ENCODE measurements around the gene TMEM98. TPM values are rescaled to one million over a fixed set of nuclear protein-coding genes. Genes with fewer than 3 reads are reported as not detected.

Gene TMEM98
- total and polyA plus RNA-seq, 2 of the 8 experiments (the other 6 are each of a cell fraction or from before 2014, with no cell fraction given) = 86.1 to 232 TPM

DNA sequence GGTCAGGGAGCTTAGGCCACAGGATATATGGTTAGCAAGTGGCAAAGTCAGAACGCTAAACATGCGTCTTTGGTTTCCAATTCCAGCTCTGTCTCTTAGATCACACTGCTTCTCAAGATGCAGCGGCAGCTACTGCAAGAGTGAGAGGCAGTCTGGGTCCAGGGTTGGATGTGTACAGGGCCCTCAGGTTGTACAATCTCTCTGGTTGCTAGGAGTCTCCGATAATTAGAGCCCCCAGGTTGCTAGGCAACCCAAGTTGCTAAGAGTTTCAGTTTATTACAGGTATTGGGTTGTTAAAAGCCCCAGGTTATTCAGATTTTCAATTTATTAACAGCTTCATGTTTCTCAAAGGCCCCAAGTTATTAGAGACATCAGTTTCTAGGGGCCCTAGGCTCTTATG lies 48.2 kb downstream of the TMEM98 start:
- no peak overlapping the region for H3K14ac ChIP-seq (ENCODE audit: insufficient read length)
- H3K79me2 ChIP-seq (ENCODE audit: control insufficient read depth in 1 of 2, insufficient read depth in 2 of 2, low read length in 2 of 2) = no peaks in the 10 kb centered on the region
- FAIRE-seq = no peak
- H3K18ac ChIP-seq (ENCODE audit: extremely low read depth, low read length) = no peak overlapping the region
- 69% methylated on average over 4 of the region's 4 CpGs; no CpG with 5 or more reads in 1 of the 2 experiments for WGBS, 2 experiments (ENCODE audit: extremely low coverage in 1 of 2, insufficient coverage in 1 of 2, insufficient read length in 1 of 2, insufficient replicate concordance in 2 of 2, low coverage in 1 of 2, low lambda C conversion rate in 2 of 2, missing lambda C conversion rate in 1 of 2)
- H3K23me2 ChIP-seq (ENCODE audit: low read depth, low read length) = no peaks in the 10 kb centered on the region
- H4K91ac ChIP-seq (replicated peaks; ENCODE audit: insufficient read length, low read length) = no peak overlapping the region
- H3K4me1 ChIP-seq (replicated peaks in 1 of 4; ENCODE audit: control insufficient read depth in 3 of 4, insufficient read depth in 4 of 4, low read length in 3 of 4) = no peaks in the 10 kb centered on the region
- peaks cover 2 to 6% of the 10 kb centered on the region in 2 experiments; a peak in 3 of 4 replicates for H3K9me3 ChIP-seq (ENCODE audit: insufficient read depth in 2 of 2, low read depth in 1 of 2, low read length in 1 of 2)
- no peak overlapping the region for H2BK120ac ChIP-seq (replicated peaks; ENCODE audit: low read depth, low read length)
- no peak overlapping the region for H2BK5ac ChIP-seq (ENCODE audit: low read depth, low read length)
- H2BK20ac ChIP-seq (ENCODE audit: low read length) = no peak overlapping the region
- H3K9ac ChIP-seq (replicated peaks in 1 of 4; ENCODE audit: extremely low read depth in 1 of 4, low read depth in 3 of 4, low read length in 3 of 4) = no peak overlapping the region
- H2BK15ac ChIP-seq (ENCODE audit: low read length) = no peak overlapping the region
- no peak overlapping the region for H3K4me2 ChIP-seq (ENCODE audit: insufficient read depth in 1 of 2, low read depth in 2 of 2, low read length in 2 of 2)
- no peak overlapping the region for H3K4ac ChIP-seq (replicated peaks; ENCODE audit: insufficient read length, low read depth, low read length)
- no peak overlapping the region for H2BK12ac ChIP-seq (ENCODE audit: low read depth, low read length)
- no peak for DNase-seq (ENCODE audit: low read depth in 1 of 2, low spot score in 2 of 2)
- ChIA-PET POLR2A (ENCODE audit: partially characterized antibody) (interaction anchor here (0.7 kb wide), 1 partner anchor 1475 kb away, joined by 3 read pairs; no protein-coding TSS in a partner anchor), CTCF (ENCODE audit: partially characterized antibody) (interaction anchor here (0.7 to 1.4 kb wide), 4 partner anchors 9 to 63 kb away, joined by 4 to 5 read pairs (median 4); no protein-coding TSS in a partner anchor)
- no peak overlapping the region for H2AFZ ChIP-seq (ENCODE audit: low read length)
- no peak overlapping the region for H3K56ac ChIP-seq (replicated peaks; ENCODE audit: insufficient read length, low read depth, low read length)
- H3K36me3 ChIP-seq (ENCODE audit: control insufficient read depth in 2 of 4, insufficient read depth in 4 of 4, low read length in 3 of 4) = no peaks in the 10 kb centered on the region
- no peak overlapping the region for H3K23ac ChIP-seq (ENCODE audit: insufficient read length)
- H4K20me1 ChIP-seq (replicated peaks in 1 of 2; ENCODE audit: control insufficient read depth in 1 of 2, insufficient read depth in 2 of 2, low read length in 2 of 2) = no peaks in the 10 kb centered on the region
- H3K27ac ChIP-seq (ENCODE audit: low read depth, low read length) = no peak overlapping the region
- H3K79me1 ChIP-seq (ENCODE audit: low read depth, low read length) = no peaks in the 10 kb centered on the region
- no peak overlapping the region for H2AK5ac ChIP-seq (ENCODE audit: low read depth, low read length)
- no peak overlapping the region for H3K4me3 ChIP-seq (ENCODE audit: extremely low read depth in 1 of 4, insufficient read depth in 2 of 4, low read depth in 3 of 4, low read length in 4 of 4)
- H3K27me3 ChIP-seq (replicated peaks in 1 of 4; ENCODE audit: control insufficient read depth in 3 of 4, extremely low read depth in 1 of 4, insufficient read depth in 3 of 4, low read length in 3 of 4) = no peaks in the 10 kb centered on the region
- H4K5ac ChIP-seq (ENCODE audit: insufficient read length, low read depth, low read length) = no peak overlapping the region
- H4K8ac ChIP-seq (ENCODE audit: extremely low read depth, insufficient read depth, low read length) = no peak overlapping the region
- no peak for TF ChIP-seq BACH1 (IDR thresholded peaks at IDR 0.05; ENCODE audit: low read length)
